SK-N-MC (cell line): ENCODE results near the gene HBG2.

ENCODE experiments used
- EZH2 ChIP-seq: fragments of 200-600 bp; sonication (generic); IDR thresholded peaks from one replicate; pipeline ENCODE4 v1.6.1; 2017; ENCODE audit warnings: antibody characterized with exemption
- FOXP2 ChIP-seq: optimal IDR thresholded peaks from 2 replicates; pipeline ENCODE3; 2011; ENCODE audit warnings: mild to moderate bottlenecking, moderate library complexity; ENCODE audit not compliant: insufficient read depth; ENCODE audit errors: extremely low read length, control extremely low read depth
- POLR2AphosphoS5 ChIP-seq: IDR thresholded peaks from 2 replicates; pipeline ENCODE4 v1.6.1; 2012; ENCODE audit warnings: mild to moderate bottlenecking, low read depth, low read length, borderline replicate concordance

GRCh38 chr11:5277807-5278382 lies 23.3 kb upstream of the HBG2 start:
- TF ChIP-seq EZH2 (no peak), POLR2AphosphoS5 (no peak), FOXP2 (no peak)
